HCT116 (cell line): Measurements from ENCODE around the gene PPP1R1B. TPM values are rescaled to one million over a fixed set of nuclear protein-coding genes. Genes with fewer than 3 reads are reported as not detected.

Source experiments
- ATAC-seq: fragments of 200-7000 bp; cut with Tn5 transposase; 2 replicates; pipeline ENCODE4 v1.9.1; 2020; ENCODE audit warnings: mild to moderate bottlenecking, moderate library complexity
- BruUV-seq: library from RNA; stranded (reverse); fragments of 400-500 nt; replicated peaks from 2 replicates; lab custom pipeline; 2021; lab: Mats Ljungman, UMichigan
- CTCF ChIA-PET: fragments of 300-600 bp; sonication (Branson Sonifier 250); formaldehyde crosslinking; loops from one replicate; lab custom pipeline; 2021; ENCODE audit warnings: antibody characterized with exemption; lab: Charles Lee
- POLR2A ChIA-PET: fragments of 300-600, 350-600 bp; sonication (Branson Sonifier 250); formaldehyde crosslinking; loops from one replicate; lab custom pipeline; 2021; ENCODE audit warnings: antibody characterized with exemption; lab: Charles Lee
- RAD21 ChIA-PET, 2 experiments: fragments of 300-600 bp; sonication (Branson Sonifier 250); formaldehyde crosslinking; loops; one replicate each; lab custom pipeline; 2023; ENCODE audit warnings: low total read pairs in 2 of 2; ENCODE audit not compliant: uncharacterized antibody in 2 of 2, unreplicated experiment in 2 of 2, low non-redundant PET in 1 of 2; lab: Charles Lee
- DNase-seq: peaks from one replicate; pipeline ENCODE4 v3.0.0-alpha.2; 2010; ENCODE audit warnings: low read depth, low spot score
- H2AFZ ChIP-seq: fragments of 200-600 bp; shearing (Covaris generic), sonication (generic); 2 replicates; pipeline ENCODE4 v1.6.1; 2017; ENCODE audit warnings: low read depth, mixed run types, mixed read lengths, antibody characterized with exemption, low read length; ENCODE audit not compliant: poor library complexity, severe bottlenecking
- H3K27ac ChIP-seq: 2 replicates; pipeline ENCODE4 v1.5.1; 2012; ENCODE audit warnings: low read depth, low read length
- H3K27me3 ChIP-seq: fragments of 200-600 bp; sonication (generic); 2 replicates; pipeline ENCODE4 v1.6.1; 2016; ENCODE audit warnings: mixed run types, low read length, mixed read lengths; ENCODE audit not compliant: insufficient read depth
- H3K36me3 ChIP-seq, 2 experiments: fragments of 200-500 bp in 1 of 2; fragments of 200-600 bp in 1 of 2; sonication (Bioruptor generic) in 1 of 2; sonication (generic) in 1 of 2; 2 replicates each; pipeline versions ENCODE4 v1.5.1 to v1.6.1; 2014 to 2016; ENCODE audit warnings: low read length in 2 of 2, inconsistent platforms in 1 of 2, mixed read lengths in 1 of 2, mixed run types in 1 of 2; ENCODE audit not compliant: insufficient read depth in 2 of 2, control insufficient read depth in 1 of 2
- H3K4me1 ChIP-seq, 2 experiments: fragments of 200-600 bp in 1 of 2; sonication (generic) in 1 of 2; 2 replicates each; pipeline versions ENCODE4 v1.5.1 to v1.6.1; 2012 to 2017; ENCODE audit warnings: low read length in 2 of 2, inconsistent platforms in 1 of 2, mild to moderate bottlenecking in 1 of 2, mixed read lengths in 1 of 2, mixed run types in 1 of 2, moderate library complexity in 1 of 2; ENCODE audit not compliant: insufficient read depth in 2 of 2, control insufficient read depth in 1 of 2
- H3K4me2 ChIP-seq: fragments of 200-600 bp; sonication (generic); 2 replicates; pipeline ENCODE4 v1.6.1; 2017; ENCODE audit warnings: mixed run types, low read length, mixed read lengths
- H3K4me3 ChIP-seq, 2 experiments: fragments of 200-600 bp in 1 of 2; sonication (generic) in 1 of 2; replicated peaks in 1 of 2; 2 replicates each; pipeline ENCODE4 v1.5.1; 2011 to 2016; ENCODE audit warnings: low read length in 2 of 2, control low read depth in 1 of 2, low read depth in 1 of 2, mild to moderate bottlenecking in 1 of 2, mixed read lengths in 1 of 2, mixed run types in 1 of 2
- H3K79me2 ChIP-seq: fragments of 200-600 bp; sonication (generic); 2 replicates; pipeline ENCODE4 v1.6.1; 2017; ENCODE audit warnings: mild to moderate bottlenecking, mixed run types, low read length, moderate library complexity, mixed read lengths; ENCODE audit not compliant: insufficient read depth
- H3K9ac ChIP-seq: fragments of 200-600 bp; sonication (generic); 2 replicates; pipeline ENCODE4 v1.6.1; 2016; ENCODE audit warnings: low read length, mixed read lengths
- H3K9me2 ChIP-seq: fragments of 200-600 bp; sonication (generic), shearing (Covaris generic); 2 replicates; pipeline ENCODE4 v1.6.1; 2017; ENCODE audit warnings: mixed run types, mild to moderate bottlenecking, moderate library complexity; ENCODE audit not compliant: insufficient read depth
- H3K9me3 ChIP-seq, 2 experiments: fragments of 200-500 bp in 1 of 2; fragments of 200-600 bp in 1 of 2; sonication (Bioruptor generic) in 1 of 2; sonication (generic) in 1 of 2; 2 replicates each; pipeline ENCODE4 v1.6.1; 2014 to 2017; ENCODE audit warnings: low read length in 2 of 2, mixed read lengths in 2 of 2, inconsistent platforms in 1 of 2, low read depth in 1 of 2, mild to moderate bottlenecking in 1 of 2, mixed run types in 1 of 2, moderate library complexity in 1 of 2; ENCODE audit not compliant: control insufficient read depth in 1 of 2, insufficient read depth in 1 of 2
- H4K20me1 ChIP-seq: fragments of 200-600 bp; sonication (generic), shearing (Covaris generic); 2 replicates; pipeline ENCODE4 v1.6.1; 2017; ENCODE audit warnings: mixed run types, mild to moderate bottlenecking, moderate library complexity; ENCODE audit not compliant: insufficient read depth
- RAD21 ChIP-seq: IDR thresholded peaks from 2 replicates; pipeline ENCODE4 v1.6.1; 2012; ENCODE audit warnings: low read depth, mild to moderate bottlenecking
- SRF ChIP-seq: IDR thresholded peaks from 2 replicates; pipeline ENCODE4 v1.6.1; 2012; ENCODE audit warnings: low read depth
- YY1 ChIP-seq: IDR thresholded peaks from 2 replicates; pipeline ENCODE4 v1.6.1; 2011; ENCODE audit warnings: low read length, low read depth, moderate library complexity, mild to moderate bottlenecking; ENCODE audit not compliant: insufficient replicate concordance; ENCODE audit errors: extremely low read depth
- intact Hi-C: fragments of 100-400 bp; cut with micrococcal nuclease; formaldehyde crosslinking; loops from 2 replicates; pipeline ENCODE4 v1.10.0; 2022
- total RNA-seq: library from RNA; stranded (reverse); gene quantifications from one replicate; pipeline ENCODE4 v1.2.1, GENCODE V29; 2021; ENCODE audit not compliant: unreplicated experiment
- TF ChIP-seq, protein P1 (sequence below), 3 experiments: fragments of 200-600 bp in 1 of 3; sonication (generic) in 1 of 3; IDR thresholded peaks in 2 of 3; conservative IDR thresholded peaks in 1 of 3; 2 replicates each; pipeline ENCODE4 v1.5.1; 2012 to 2017; ENCODE audit warnings: low read depth in 2 of 3, low read length in 2 of 3, antibody characterized with exemption in 1 of 3, borderline replicate concordance in 1 of 3, control low read depth in 1 of 3, mild to moderate bottlenecking in 1 of 3, mixed read lengths in 1 of 3, mixed run types in 1 of 3, moderate library complexity in 1 of 3; ENCODE audit not compliant: insufficient read depth in 1 of 3

PPP1R1B gene
- total RNA-seq, 1 experiment from 2014 or later, result 0.49 TPM

DNA sequence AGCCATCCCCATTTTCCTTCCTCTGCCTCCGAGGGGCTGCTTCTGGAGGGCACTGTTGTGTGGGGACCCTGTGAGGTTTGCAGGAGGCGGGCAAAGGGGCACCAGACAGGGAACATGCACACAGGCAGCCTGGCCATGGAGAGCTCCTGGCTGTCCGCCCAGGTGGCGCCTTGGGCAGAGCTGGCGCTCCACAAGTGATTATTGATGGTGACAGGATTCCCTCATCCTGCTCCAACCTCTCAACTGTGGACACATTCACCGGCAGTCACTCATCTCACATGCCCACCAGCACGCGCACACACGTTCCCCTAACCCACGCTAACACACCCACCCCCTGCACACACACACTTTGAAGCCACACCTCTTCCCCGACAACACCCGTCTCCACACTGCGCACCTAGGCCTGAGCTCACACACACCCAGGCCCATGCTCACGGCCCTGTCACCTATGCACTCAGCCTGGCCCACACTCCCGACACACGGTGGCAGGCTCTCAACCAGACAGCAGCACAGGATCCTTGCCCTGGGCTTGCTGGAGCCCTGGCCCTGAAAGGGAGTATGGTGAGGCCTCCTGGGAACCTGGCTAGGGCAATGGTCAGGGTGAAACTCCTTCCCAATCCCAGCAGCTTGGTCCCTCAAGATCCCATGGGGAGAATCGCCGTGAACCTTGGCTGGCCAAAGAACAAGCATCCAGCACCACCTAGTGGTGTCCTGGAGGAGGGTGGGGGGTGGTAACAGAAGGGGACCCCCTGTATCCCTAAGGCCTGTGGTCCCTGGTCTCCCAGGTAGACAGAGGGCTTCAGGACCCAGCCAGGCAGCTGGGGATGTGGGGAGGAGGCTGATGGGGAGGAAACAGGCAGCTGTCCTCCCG, 45.1 kb downstream of the PPP1R1B start:
- peak; percentile 77 for ATAC-seq
- ChIA-PET CTCF (interaction anchor here (0.6 to 3.9 kb wide), 12 partner anchors 16 to 465 kb away, joined by 3 to 51 read pairs (median 5); partner anchors contain the start of genes MIEN1 and PGAP3), POLR2A (interaction anchor here (1.6 kb wide), 1 partner anchor 50 kb away, joined by 3 read pairs; no protein-coding TSS in a partner anchor), RAD21 (interaction anchor here (0.9 to 3.6 kb wide), 4 partner anchors 47 to 50 kb away, joined by 3 to 15 read pairs (median 4); no protein-coding TSS in a partner anchor)
- no TSS peak for BruUV-seq
- Histone ChIP-seq H3K4me1 (peaks cover 20 to 21% of the 10 kb centered on the region in 2 experiments; a peak in 3 of 4 replicates), H4K20me1 (no peaks in the 10 kb centered on the region), H3K27me3 (no peaks in the 10 kb centered on the region), H2AFZ (no peak overlapping the region), H3K4me3 (no peak overlapping the region), H3K9ac (no peak overlapping the region), H3K79me2 (no peaks in the 10 kb centered on the region), H3K9me3 (no peaks in the 10 kb centered on the region), H3K9me2 (no peaks in the 10 kb centered on the region), H3K4me2 (no peak overlapping the region), H3K36me3 (no peaks in the 10 kb centered on the region), H3K27ac (no peak overlapping the region; the same call in 1 of the 2 replicates)
- intact Hi-C loops, result loop anchor here (1.0 to 5.0 kb wide), 3 partner anchors 50 to 125 kb away; no protein-coding TSS in a partner anchor
- peak; percentile 18 for DNase-seq
- TF ChIP-seq RAD21 (peak; percentile 86), YY1 (no peak), SRF (no peak)
- TF ChIP-seq, protein P1, sequence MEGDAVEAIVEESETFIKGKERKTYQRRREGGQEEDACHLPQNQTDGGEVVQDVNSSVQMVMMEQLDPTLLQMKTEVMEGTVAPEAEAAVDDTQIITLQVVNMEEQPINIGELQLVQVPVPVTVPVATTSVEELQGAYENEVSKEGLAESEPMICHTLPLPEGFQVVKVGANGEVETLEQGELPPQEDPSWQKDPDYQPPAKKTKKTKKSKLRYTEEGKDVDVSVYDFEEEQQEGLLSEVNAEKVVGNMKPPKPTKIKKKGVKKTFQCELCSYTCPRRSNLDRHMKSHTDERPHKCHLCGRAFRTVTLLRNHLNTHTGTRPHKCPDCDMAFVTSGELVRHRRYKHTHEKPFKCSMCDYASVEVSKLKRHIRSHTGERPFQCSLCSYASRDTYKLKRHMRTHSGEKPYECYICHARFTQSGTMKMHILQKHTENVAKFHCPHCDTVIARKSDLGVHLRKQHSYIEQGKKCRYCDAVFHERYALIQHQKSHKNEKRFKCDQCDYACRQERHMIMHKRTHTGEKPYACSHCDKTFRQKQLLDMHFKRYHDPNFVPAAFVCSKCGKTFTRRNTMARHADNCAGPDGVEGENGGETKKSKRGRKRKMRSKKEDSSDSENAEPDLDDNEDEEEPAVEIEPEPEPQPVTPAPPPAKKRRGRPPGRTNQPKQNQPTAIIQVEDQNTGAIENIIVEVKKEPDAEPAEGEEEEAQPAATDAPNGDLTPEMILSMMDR (IDR thresholded peaks at IDR 0.05 in 2 of 3, conservative IDR thresholded peaks at IDR 0.05 in 1 of 3; ENCODE audit: borderline replicate concordance in 1 of 3, insufficient read depth in 1 of 3, low read depth in 2 of 3, low read length in 2 of 3), result peak; percentile 77 to 94 (median 81)
